ENCODE data around the gene CST6. TPM values are rescaled to one million over a fixed set of nuclear protein-coding genes. Genes with fewer than 3 reads are reported as not detected.

CST6 gene
- total RNA-seq, 1 donor from 2014 or later: not detected

GRCh38 chr11:66051766-66052663 lies 40.2 kb downstream of the CST6 start, which contains the start of gene SF3B2:
Gene SF3B2 (plus strand): TSS chr11:66052364. CDS start chr11:66052385, 21 bp downstream.
- Mint-ChIP-seq H3K27ac (ENCODE audit: unreplicated experiment) (peak within 1 kb of the TSS; percentile 99), H3K9me3 (no peaks in the 10 kb centered on the region), H3K36me3 (ENCODE audit: low read depth) (peaks cover 13% of the 10 kb centered on the region), H3K4me3 (peak within 1 kb of the TSS; percentile 100), H3K27me3 (ENCODE audit: low read depth) (no peaks in the 10 kb centered on the region), H3K4me1 (peaks cover 44% of the 10 kb centered on the region)
- DNase-seq (ENCODE audit: low read depth, low spot score): peak; percentile 90
- TF ChIP-seq CTCF (conservative IDR thresholded peaks at IDR 0.05): no peak

- peak overlapping the region; percentile 100 for H3K4me3 Mint-ChIP-seq
- DNase-seq (ENCODE audit: low read depth, low spot score): no peak
- H3K9me3 Mint-ChIP-seq: no peaks in the 10 kb centered on the region
- H3K27ac Mint-ChIP-seq (ENCODE audit: unreplicated experiment): peak overlapping the region; percentile 99
- H3K4me1 Mint-ChIP-seq: peaks cover 44% of the 10 kb centered on the region
- H3K36me3 Mint-ChIP-seq (ENCODE audit: low read depth): peaks cover 13% of the 10 kb centered on the region
- no peaks in the 10 kb centered on the region for H3K27me3 Mint-ChIP-seq (ENCODE audit: low read depth)
- TF ChIP-seq CTCF (conservative IDR thresholded peaks at IDR 0.05): no peak
These were observed 40.8 kb downstream of the CST6 start for GRCh38 chr11:66052664-66052982.

- Mint-ChIP-seq H3K9me3 (no peaks in the 10 kb centered on the region), H3K27ac (ENCODE audit: unreplicated experiment) (no peak overlapping the region), H3K4me3 (peak overlapping the region; percentile 81), H3K4me1 (peaks cover 30% of the 10 kb centered on the region), H3K36me3 (ENCODE audit: low read depth) (peaks cover 21% of the 10 kb centered on the region), H3K27me3 (ENCODE audit: low read depth) (no peaks in the 10 kb centered on the region)
- no peak for TF ChIP-seq CTCF (conservative IDR thresholded peaks at IDR 0.05)
- DNase-seq (ENCODE audit: low read depth, low spot score): no peak
These were observed 43.2 kb downstream of the CST6 start for GRCh38 chr11:66055021-66055420.

GRCh38 chr11:66056501-66056900 lies 44.7 kb downstream of the CST6 start:
- no peak for DNase-seq (ENCODE audit: low read depth, low spot score)
- H3K4me1 Mint-ChIP-seq: peaks cover 20% of the 10 kb centered on the region
- no peaks in the 10 kb centered on the region for H3K9me3 Mint-ChIP-seq
- no peaks in the 10 kb centered on the region for H3K27me3 Mint-ChIP-seq (ENCODE audit: low read depth)
- H3K4me3 Mint-ChIP-seq: peak overlapping the region; percentile 31
- no peak overlapping the region for H3K27ac Mint-ChIP-seq (ENCODE audit: unreplicated experiment)
- H3K36me3 Mint-ChIP-seq (ENCODE audit: low read depth): peaks cover 30% of the 10 kb centered on the region
- TF ChIP-seq CTCF (conservative IDR thresholded peaks at IDR 0.05): no peak

- no peak for TF ChIP-seq CTCF (conservative IDR thresholded peaks at IDR 0.05)
- Mint-ChIP-seq H3K9me3 (no peaks in the 10 kb centered on the region), H3K4me1 (no peaks in the 10 kb centered on the region), H3K27me3 (ENCODE audit: low read depth) (no peaks in the 10 kb centered on the region), H3K36me3 (ENCODE audit: low read depth) (peaks cover 42% of the 10 kb centered on the region), H3K4me3 (no peak overlapping the region), H3K27ac (ENCODE audit: unreplicated experiment) (no peak overlapping the region)
- DNase-seq (ENCODE audit: low read depth, low spot score): no peak
These were observed 48.3 kb downstream of the CST6 start for GRCh38 chr11:66059966-66060680.
